ENCODE data around the gene SSTR5. TPM values are rescaled to one million over a fixed set of nuclear protein-coding genes. Genes with fewer than 3 reads are reported as not detected.

SSTR5 gene
- total and polyA plus RNA-seq, 2 experiments from 2014 or later = not detected

GRCh38 chr16:1123525-1124230, 51.1 kb downstream of the SSTR5 start:
- H3K27me3 ChIP-seq = no peaks in the 10 kb centered on the region
- no peak overlapping the region for H3K27ac ChIP-seq
- H3K9me3 ChIP-seq (ENCODE audit: low read depth) = no peaks in the 10 kb centered on the region
- no peak for DNase-seq (ENCODE audit: low read depth in 1 of 2, low spot score in 1 of 2)
- no peak overlapping the region for H3K4me3 ChIP-seq
- H3K36me3 ChIP-seq = no peaks in the 10 kb centered on the region
- no peak for TF ChIP-seq CTCF (IDR thresholded peaks at IDR 0.05; ENCODE audit: low read depth, low read length)
- peaks cover 9% of the 10 kb centered on the region for H3K4me1 ChIP-seq (ENCODE audit: low read depth)

GRCh38 chr16:1124291-1124690, 51.7 kb downstream of the SSTR5 start:
- Histone ChIP-seq H3K27ac (no peak overlapping the region), H3K9me3 (ENCODE audit: low read depth) (no peaks in the 10 kb centered on the region), H3K27me3 (no peaks in the 10 kb centered on the region), H3K4me3 (no peak overlapping the region), H3K36me3 (no peaks in the 10 kb centered on the region), H3K4me1 (ENCODE audit: low read depth) (peaks cover 9% of the 10 kb centered on the region)
- no peak for TF ChIP-seq CTCF (IDR thresholded peaks at IDR 0.05; ENCODE audit: low read depth, low read length)
- DNase-seq (ENCODE audit: low read depth in 1 of 2, low spot score in 1 of 2) = no peak

GRCh38 chr16:1124795-1125194, 52.2 kb downstream of the SSTR5 start:
- Histone ChIP-seq H3K36me3 (no peaks in the 10 kb centered on the region), H3K27ac (no peak overlapping the region), H3K4me1 (ENCODE audit: low read depth) (peaks cover 9% of the 10 kb centered on the region), H3K4me3 (no peak overlapping the region), H3K9me3 (ENCODE audit: low read depth) (no peaks in the 10 kb centered on the region), H3K27me3 (no peaks in the 10 kb centered on the region)
- no peak for DNase-seq (ENCODE audit: low read depth in 1 of 2, low spot score in 1 of 2)
- TF ChIP-seq CTCF (IDR thresholded peaks at IDR 0.05; ENCODE audit: low read depth, low read length) = no peak

GRCh38 chr16:1125471-1125870, 52.9 kb downstream of the SSTR5 start:
- H3K27me3 ChIP-seq = no peaks in the 10 kb centered on the region
- no peak overlapping the region for H3K27ac ChIP-seq
- H3K4me1 ChIP-seq (ENCODE audit: low read depth) = peaks cover 9% of the 10 kb centered on the region
- DNase-seq (ENCODE audit: low read depth in 1 of 2, low spot score in 1 of 2) = peak; percentile 42 to 47
- TF ChIP-seq CTCF (IDR thresholded peaks at IDR 0.05; ENCODE audit: low read depth, low read length) = no peak
- H3K4me3 ChIP-seq = no peak overlapping the region
- H3K9me3 ChIP-seq (ENCODE audit: low read depth) = no peaks in the 10 kb centered on the region
- no peaks in the 10 kb centered on the region for H3K36me3 ChIP-seq

GRCh38 chr16:1126044-1126443, 53.5 kb downstream of the SSTR5 start:
- H3K36me3 ChIP-seq = no peaks in the 10 kb centered on the region
- DNase-seq (ENCODE audit: low read depth in 1 of 2, low spot score in 1 of 2) = no peak
- no peak overlapping the region for H3K4me3 ChIP-seq
- no peaks in the 10 kb centered on the region for H3K9me3 ChIP-seq (ENCODE audit: low read depth)
- H3K4me1 ChIP-seq (ENCODE audit: low read depth) = peaks cover 9% of the 10 kb centered on the region
- no peak overlapping the region for H3K27ac ChIP-seq
- no peaks in the 10 kb centered on the region for H3K27me3 ChIP-seq
- TF ChIP-seq CTCF (IDR thresholded peaks at IDR 0.05; ENCODE audit: low read depth, low read length) = no peak

Measured in cardiac muscle cell (in vitro differentiated cells and primary cell).